Measurements from ENCODE around the gene IER5L. TPM values are rescaled to one million over a fixed set of nuclear protein-coding genes. Genes with fewer than 3 reads are reported as not detected.

The IER5L gene
- total RNA-seq, 4 donors from 2014 or later: 5.0 to 24.2 (median 12.9) TPM

DNA sequence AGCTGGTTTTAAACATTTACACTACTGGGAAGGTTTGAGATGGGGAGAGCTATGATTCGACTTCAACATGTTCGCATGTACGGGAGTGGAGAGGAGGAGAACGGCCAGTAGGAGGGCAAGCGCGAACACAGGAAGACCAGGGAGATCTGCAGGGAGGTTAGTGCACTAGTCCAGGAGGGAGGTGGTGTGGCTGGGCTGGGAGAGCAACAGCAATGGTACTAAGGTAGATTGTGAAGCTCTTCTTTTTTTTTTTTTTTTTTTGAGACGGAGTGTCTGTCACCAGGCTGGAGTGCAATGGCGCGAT is 16.6 kb downstream of the IER5L start:
- peaks cover 6 to 24% (median 23%) of the 10 kb centered on the region in 4 donors for H3K4me1 ChIP-seq
- H3K27ac ChIP-seq (replicated peaks in 1 of 4): no peak overlapping the region
- 85% methylated on average over 9 of the region's 9 CpGs for WGBS
- no peaks in the 10 kb centered on the region for H3K9me3 ChIP-seq
- H3K36me3 ChIP-seq: peaks cover 0 to under 1% (median 0%) of the 10 kb centered on the region in 4 donors
- no peak for DNase-seq (ENCODE audit: extremely low spot score)
- intact Hi-C loops (cut with DNase I): no loop called here
- no peak overlapping the region for H3K4me3 ChIP-seq
- H3K27me3 ChIP-seq: no peaks in the 10 kb centered on the region
- TF ChIP-seq POLR2A (IDR thresholded peaks at IDR 0.05; ENCODE audit: low read depth): no peak
- no peak for TF ChIP-seq EP300 (IDR thresholded peaks at IDR 0.05)
- TF ChIP-seq, protein P1, sequence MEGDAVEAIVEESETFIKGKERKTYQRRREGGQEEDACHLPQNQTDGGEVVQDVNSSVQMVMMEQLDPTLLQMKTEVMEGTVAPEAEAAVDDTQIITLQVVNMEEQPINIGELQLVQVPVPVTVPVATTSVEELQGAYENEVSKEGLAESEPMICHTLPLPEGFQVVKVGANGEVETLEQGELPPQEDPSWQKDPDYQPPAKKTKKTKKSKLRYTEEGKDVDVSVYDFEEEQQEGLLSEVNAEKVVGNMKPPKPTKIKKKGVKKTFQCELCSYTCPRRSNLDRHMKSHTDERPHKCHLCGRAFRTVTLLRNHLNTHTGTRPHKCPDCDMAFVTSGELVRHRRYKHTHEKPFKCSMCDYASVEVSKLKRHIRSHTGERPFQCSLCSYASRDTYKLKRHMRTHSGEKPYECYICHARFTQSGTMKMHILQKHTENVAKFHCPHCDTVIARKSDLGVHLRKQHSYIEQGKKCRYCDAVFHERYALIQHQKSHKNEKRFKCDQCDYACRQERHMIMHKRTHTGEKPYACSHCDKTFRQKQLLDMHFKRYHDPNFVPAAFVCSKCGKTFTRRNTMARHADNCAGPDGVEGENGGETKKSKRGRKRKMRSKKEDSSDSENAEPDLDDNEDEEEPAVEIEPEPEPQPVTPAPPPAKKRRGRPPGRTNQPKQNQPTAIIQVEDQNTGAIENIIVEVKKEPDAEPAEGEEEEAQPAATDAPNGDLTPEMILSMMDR (IDR thresholded peaks at IDR 0.05): no peak
- TF ChIP-seq POLR2AphosphoS5 (IDR thresholded peaks at IDR 0.05): no peak

DNA sequence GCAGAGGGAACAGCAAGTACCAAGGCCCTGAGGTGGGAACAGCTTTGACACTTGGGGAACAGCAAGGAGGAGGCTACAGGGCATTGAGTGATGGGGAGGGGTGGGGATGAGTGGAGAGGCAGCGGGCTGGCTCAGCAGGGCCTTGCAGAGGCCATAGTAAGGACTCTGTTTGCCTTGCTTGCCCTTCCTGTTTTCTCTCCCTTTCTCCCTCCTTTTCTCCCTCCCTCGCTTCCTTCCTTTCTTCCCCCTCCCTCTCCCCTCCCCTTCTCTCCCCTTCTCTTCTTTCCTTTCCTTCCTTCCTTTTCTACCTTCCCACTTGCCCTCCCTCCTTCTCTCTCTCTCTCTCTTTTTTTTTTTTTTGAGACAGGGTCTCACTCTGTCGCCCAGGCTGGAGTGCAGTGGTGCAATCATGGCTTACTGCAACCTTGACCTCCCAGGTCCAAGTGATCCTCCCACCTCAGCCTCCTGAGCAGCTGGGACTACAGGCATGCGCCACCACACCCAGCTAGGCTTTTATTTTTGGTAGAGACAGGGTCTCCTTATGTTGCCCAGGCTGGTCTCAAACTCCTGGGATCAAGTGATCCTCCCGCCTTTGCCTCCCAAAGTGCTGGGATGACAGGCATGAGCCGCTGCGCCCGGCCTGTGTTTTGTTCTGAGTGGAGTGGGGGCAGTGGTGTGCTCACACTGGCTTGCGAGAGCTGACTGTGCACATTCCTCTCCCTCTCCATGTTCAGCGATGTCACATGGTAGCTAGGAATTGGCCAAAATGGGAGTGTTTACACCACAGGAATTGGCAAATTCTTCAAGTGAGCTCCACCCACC is 17.1 kb downstream of the IER5L start:
- Histone ChIP-seq H3K4me1 (peaks cover 4 to 19% (median 17%) of the 10 kb centered on the region in 4 donors), H3K9me3 (no peaks in the 10 kb centered on the region), H3K27me3 (no peaks in the 10 kb centered on the region), H3K4me3 (no peak overlapping the region), H3K27ac (replicated peaks in 1 of 4) (no peak overlapping the region), H3K36me3 (peaks cover 0 to 6% (median 0%) of the 10 kb centered on the region in 4 donors)
- WGBS: 93% methylated on average over 10 of the region's 10 CpGs
- TF ChIP-seq POLR2AphosphoS5 (IDR thresholded peaks at IDR 0.05) (no peak), EP300 (IDR thresholded peaks at IDR 0.05) (no peak), POLR2A (IDR thresholded peaks at IDR 0.05; ENCODE audit: low read depth) (no peak)
- TF ChIP-seq, protein P1 (IDR thresholded peaks at IDR 0.05): no peak
- intact Hi-C loops (cut with DNase I): no loop called here
- DNase-seq (ENCODE audit: extremely low spot score): no peak

DNA sequence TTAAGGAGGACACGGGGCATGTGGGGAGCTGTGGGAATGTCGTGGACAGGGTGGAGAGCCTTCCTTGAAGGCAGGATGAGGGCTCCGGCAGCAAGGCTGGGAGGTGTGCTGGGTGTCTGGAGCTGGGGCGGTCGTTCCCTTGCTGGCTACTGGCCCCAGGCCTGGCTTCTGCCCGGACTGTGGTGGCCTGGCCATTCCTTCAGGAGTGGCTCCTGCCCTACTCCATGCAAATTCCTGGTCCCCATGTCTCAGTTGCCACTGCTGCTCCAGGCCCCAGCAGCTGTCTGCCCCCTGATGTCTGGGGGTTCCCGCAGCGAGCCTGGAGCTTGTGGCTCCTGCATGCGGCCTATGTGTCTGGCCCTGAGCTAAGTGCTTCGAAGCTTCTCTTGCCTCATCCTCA is 21.9 kb downstream of the IER5L start:
- Histone ChIP-seq H3K4me1 (peaks cover 0 to 14% (median 0%) of the 10 kb centered on the region in 4 donors), H3K27me3 (no peaks in the 10 kb centered on the region), H3K36me3 (peaks cover 0 to 39% (median 26%) of the 10 kb centered on the region in 4 donors), H3K9me3 (no peaks in the 10 kb centered on the region), H3K27ac (replicated peaks in 1 of 4) (no peak overlapping the region), H3K4me3 (no peak overlapping the region)
- no peak for TF ChIP-seq POLR2AphosphoS5 (IDR thresholded peaks at IDR 0.05)
- TF ChIP-seq EP300 (IDR thresholded peaks at IDR 0.05): no peak
- TF ChIP-seq POLR2A (IDR thresholded peaks at IDR 0.05; ENCODE audit: low read depth): no peak
- TF ChIP-seq, protein P1 (IDR thresholded peaks at IDR 0.05): no peak
- intact Hi-C loops (cut with DNase I): no loop called here
- 83% methylated on average over 10 of the region's 10 CpGs for WGBS
- DNase-seq (ENCODE audit: extremely low spot score): no peak

DNA sequence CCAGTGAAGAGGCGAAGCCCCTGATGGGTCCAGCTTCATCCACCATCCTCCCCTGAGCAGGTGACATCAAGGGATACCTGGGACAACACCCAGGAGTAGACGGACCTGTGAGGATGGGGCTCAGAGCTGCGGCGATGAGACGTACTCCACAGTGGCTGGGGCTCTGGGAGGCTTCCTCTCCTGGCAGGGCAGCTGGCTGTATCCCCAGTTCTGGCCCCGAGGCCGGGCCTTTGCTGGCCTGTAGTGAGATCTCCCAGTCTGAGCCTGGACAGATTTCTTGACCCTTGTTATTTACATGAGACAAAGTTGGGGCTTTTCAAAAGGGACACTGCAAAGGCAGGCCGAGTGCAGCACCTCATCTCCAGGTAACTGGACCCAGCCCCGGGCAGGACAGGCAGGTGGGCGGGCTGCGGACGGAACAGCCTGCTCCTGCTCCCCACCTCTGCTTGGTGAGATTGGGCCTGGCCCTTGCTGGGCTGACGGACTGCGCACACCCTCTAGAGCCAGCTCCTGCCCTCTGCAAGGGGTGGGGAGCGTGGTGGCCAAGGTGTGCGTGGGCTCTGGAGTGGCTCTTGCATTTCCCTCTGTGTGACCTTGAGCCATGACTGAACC is 23.1 kb downstream of the IER5L start:
- Histone ChIP-seq H3K4me3 (no peak overlapping the region), H3K4me1 (peaks cover 0 to 24% (median 2%) of the 10 kb centered on the region in 4 donors), H3K36me3 (peaks cover 0 to 51% (median 31%) of the 10 kb centered on the region in 4 donors), H3K27ac (replicated peaks in 1 of 4) (peak overlapping the region in 1 of 4 donors; percentile 7), H3K27me3 (no peaks in the 10 kb centered on the region), H3K9me3 (no peaks in the 10 kb centered on the region)
- TF ChIP-seq, protein P1 (IDR thresholded peaks at IDR 0.05): no peak
- TF ChIP-seq POLR2A (IDR thresholded peaks at IDR 0.05; ENCODE audit: low read depth) (no peak), POLR2AphosphoS5 (IDR thresholded peaks at IDR 0.05) (no peak), EP300 (IDR thresholded peaks at IDR 0.05) (no peak)
- 75% methylated on average over 9 of the region's 16 CpGs for WGBS
- intact Hi-C loops (cut with DNase I): no loop called here
- DNase-seq (ENCODE audit: extremely low spot score): no peak

Measured in esophagus muscularis mucosa (tissue), 4 donors.